Gastroesophageal sphincter (tissue), 3 donors: ENCODE measurements around the gene TEX38.

Experiments
- POLR2A ChIP-seq, 2 donors: fragments of 450-650 bp; IDR thresholded peaks; one replicate each; pipeline ENCODE4 v1.6.1; 2017; ENCODE audit warnings: antibody characterized with exemption in 2 of 2, mild to moderate bottlenecking in 2 of 2, moderate library complexity in 1 of 2
- POLR2AphosphoS5 ChIP-seq: sonication (generic); formaldehyde crosslinking; IDR thresholded peaks from one replicate; pipeline ENCODE4 v1.6.1; 2017; ENCODE audit warnings: antibody characterized with exemption
- TF ChIP-seq, protein P1 (sequence below), 4 experiments: fragments of 200-600 bp in 2 of 4; fragments of 450-650 bp in 2 of 4; sonication (generic) in 1 of 4; IDR thresholded peaks; one replicate each; pipeline ENCODE4 v1.5.1; 2017 to 2019; ENCODE audit warnings: antibody characterized with exemption in 4 of 4, mild to moderate bottlenecking in 2 of 4, moderate library complexity in 2 of 4

DNA sequence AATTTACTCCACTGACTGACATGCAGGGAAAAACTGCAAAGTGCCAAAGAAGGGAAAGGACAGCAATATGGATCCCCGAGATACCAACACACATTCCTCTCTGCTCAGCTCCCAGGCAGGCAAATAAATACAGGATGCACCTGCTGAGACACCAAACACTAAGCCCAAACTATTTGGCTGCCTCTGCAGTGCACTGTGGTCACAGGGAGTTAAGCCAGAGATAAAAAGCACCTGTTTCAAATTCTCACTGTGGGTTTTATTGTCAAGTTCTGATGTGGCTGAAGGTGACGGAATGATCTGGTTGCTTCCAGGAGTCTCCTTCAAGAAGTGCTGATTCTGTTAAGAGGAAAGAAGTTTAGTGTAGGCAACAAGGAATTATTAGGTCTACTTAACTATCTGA is 17.7 kb downstream of the TEX38 start:
- TF ChIP-seq, protein P1, sequence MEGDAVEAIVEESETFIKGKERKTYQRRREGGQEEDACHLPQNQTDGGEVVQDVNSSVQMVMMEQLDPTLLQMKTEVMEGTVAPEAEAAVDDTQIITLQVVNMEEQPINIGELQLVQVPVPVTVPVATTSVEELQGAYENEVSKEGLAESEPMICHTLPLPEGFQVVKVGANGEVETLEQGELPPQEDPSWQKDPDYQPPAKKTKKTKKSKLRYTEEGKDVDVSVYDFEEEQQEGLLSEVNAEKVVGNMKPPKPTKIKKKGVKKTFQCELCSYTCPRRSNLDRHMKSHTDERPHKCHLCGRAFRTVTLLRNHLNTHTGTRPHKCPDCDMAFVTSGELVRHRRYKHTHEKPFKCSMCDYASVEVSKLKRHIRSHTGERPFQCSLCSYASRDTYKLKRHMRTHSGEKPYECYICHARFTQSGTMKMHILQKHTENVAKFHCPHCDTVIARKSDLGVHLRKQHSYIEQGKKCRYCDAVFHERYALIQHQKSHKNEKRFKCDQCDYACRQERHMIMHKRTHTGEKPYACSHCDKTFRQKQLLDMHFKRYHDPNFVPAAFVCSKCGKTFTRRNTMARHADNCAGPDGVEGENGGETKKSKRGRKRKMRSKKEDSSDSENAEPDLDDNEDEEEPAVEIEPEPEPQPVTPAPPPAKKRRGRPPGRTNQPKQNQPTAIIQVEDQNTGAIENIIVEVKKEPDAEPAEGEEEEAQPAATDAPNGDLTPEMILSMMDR (IDR thresholded peaks at IDR 0.05): no peak
- TF ChIP-seq POLR2A (IDR thresholded peaks at IDR 0.05) (no peak), POLR2AphosphoS5 (no peak)
